ENCODE results near the gene SOX6.
"Not testable (repeated sequence)": the region's sequence is repeated elsewhere in the genome, so short reads cannot be mapped to it uniquely, and the experiment has no call there.

Gene SOX6

DNA sequence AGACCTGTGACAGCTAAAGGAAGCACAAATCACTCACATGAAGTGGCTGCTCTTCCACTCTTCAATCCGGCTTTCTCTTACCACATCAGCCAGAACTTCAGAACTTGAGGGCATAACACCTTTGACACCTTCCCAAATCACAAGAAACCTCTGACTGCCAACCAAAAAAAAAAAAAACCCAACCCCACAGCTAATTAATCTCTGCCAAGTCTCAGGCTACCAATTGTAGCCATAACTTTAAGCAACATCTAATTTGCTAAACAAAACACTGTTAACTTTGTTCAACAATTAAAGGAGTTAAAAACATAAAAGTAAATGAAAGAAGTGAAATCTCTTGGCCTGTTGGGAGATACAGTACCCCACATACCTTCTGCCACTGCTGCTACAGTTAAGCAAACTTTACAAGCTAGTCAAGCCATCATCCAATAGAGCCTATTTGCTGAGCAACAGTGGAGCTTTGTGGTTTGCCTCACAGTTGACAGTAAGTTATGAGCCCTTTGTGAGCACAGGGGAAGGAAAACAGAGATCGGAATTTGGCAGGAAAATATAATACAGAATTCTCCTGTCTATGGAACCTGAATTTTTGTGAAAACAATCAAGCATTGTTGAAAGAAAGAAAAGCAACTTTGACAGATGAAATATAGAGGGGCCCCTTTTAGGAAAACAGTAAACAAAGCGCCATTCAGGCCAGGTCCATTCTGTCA lies at the start of gene SOX6:
SOX6 (minus strand) TSS at position 490 of the 704 bp plus-strand sequence. CDS start 15,298 bp downstream, outside the sequence.
- DNase-seq: no peak

DNA sequence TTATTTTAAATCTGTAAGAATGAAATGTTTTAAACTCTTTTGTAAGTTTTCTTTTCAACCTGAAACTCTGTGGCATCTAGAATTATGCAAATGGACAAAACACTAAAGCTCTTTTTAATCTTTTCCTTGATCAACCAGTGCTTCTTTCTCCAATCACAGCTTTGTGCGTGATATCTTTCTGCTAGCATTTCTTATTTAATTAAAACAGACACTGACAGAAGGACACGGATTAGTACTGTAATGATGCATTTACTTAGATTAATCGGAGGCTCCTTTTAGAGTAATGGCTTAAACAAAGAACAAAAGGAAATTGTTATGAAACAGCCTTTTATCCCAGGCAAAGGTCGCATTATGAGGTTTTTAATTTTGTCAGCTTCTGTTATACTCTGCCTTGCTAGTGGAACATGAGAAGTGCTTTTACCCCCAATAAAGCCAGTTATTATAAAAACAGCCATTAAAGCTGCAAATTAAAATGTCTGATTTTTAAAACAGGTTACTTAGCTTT lies 48.5 kb upstream of the SOX6 start:
- no peak for DNase-seq

DNA sequence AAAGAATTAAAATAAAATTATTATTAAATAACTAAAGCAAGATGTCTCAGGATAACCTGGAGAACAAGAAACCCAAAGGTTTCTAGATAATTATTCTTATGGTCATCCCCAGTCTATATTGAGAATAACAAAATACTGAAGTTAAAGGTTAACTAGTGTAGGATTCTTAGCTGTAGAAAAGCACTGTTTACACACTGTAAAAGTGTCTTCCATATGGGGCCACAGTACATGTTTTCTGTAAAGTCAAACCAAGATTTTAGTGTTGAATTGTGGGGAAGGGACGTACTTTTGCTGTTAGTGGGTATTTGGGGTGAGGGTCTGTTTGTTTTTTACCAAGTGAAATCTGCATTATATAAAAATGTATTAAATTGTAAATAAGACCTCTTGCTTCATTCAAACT lies 47.5 kb upstream of the SOX6 start:
- no peak for DNase-seq

DNA sequence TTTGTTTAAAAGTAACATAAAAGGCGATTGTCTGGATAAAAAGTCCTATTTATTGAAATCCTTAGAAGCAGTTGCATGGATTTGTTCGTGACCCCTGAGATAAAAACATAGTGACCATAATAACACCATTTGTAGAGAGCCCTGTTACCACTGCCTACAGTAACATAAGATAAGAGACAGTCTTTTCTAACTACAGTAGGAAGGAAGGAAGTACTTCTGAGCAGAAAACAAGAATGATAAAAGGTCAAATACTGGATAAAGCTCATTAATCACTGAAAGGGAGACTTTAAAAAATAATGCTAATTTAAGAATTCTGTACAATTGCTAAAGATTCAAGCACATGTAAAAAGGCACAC lies 47.1 kb upstream of the SOX6 start:
- DNase-seq: no peak

DNA sequence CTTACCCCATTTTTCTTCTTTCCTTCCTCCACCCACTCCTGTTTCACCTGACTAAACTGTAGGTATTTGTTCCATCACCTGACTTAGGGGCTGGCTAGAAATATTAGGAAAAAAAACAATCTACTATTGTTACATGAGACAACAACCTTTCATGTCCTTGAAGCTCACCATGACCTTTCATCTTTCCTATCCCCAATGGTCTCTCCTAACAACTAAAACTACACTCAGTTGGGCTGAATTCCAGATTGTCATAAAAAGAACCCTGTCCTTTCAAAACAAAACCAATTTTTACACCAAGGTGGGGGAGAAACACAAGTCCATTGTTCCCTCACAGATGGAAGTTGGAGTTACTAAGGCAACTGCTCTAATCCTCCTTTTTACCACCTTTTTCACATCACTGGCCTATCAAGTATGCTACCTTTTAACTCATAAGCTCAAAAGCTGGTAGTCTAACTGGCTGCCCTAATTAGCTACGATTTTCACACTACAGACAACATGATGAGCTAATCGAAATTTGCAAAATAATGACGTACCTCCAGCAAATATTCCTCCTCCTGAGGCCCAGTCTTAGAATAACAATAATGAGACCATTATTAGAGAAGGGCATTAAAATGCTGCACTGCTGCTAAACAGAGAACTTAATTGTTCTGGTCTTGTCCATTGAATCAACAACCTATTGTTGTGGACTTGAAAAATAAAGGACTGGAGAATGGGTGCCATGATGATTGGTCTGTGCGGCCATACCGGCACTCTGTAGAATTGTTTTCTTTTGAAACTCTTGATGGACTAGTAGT lies 46.5 kb upstream of the SOX6 start:
- DNase-seq: no peak

DNA sequence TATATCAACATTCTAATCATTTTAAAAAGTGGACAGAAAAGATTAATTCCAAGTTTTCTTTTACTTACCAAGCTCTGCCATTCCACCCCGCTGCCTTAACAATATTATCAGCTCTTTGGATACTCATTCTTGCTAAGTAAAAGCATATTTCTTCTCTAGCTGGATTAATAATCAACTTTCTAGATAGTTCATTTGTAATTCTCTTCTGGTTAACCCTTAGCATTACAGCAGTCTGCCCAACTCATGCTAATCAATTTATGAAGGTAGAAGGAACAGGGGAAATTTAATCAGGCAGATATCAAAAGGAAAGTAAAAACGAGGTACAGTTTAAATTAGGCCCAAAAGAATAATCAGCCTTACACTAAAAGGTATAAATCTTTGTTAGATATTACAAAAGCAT lies 41.0 kb upstream of the SOX6 start:
- no peak for DNase-seq

- DNase-seq: no peak
Measured at GRCh38 chr11:16395601-16396000, 39.3 kb upstream of the SOX6 start.

DNA sequence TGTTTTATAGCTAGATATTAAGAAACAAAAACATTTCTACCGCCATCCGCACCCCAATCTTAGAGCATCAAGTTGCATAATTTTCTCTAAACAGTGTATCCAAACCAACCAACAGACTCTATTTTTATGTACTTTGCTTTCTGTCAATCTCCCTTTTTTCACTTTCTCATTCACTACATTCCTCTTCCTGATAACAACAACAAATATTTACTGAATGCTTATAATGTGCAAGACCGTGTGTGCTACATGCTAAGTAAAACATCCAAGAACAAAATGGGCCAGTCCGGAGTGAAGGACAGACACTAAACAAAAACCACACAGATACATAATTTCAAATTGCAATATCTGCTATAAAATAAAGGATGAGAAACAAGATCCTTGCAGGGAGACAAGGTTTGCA lies 38.6 kb upstream of the SOX6 start:
- DNase-seq: no peak

- peak; percentile 42 for DNase-seq
Measured at GRCh38 chr11:16393340-16393739, 37.0 kb upstream of the SOX6 start.

GRCh38 chr11:16392616-16393015 lies 36.3 kb upstream of the SOX6 start:
- no peak for DNase-seq

GRCh38 chr11:16390826-16391225 lies 34.5 kb upstream of the SOX6 start:
- not testable (repeated sequence) for DNase-seq

- no peak for DNase-seq
Measured at GRCh38 chr11:16385099-16385498, 28.8 kb upstream of the SOX6 start.

DNA sequence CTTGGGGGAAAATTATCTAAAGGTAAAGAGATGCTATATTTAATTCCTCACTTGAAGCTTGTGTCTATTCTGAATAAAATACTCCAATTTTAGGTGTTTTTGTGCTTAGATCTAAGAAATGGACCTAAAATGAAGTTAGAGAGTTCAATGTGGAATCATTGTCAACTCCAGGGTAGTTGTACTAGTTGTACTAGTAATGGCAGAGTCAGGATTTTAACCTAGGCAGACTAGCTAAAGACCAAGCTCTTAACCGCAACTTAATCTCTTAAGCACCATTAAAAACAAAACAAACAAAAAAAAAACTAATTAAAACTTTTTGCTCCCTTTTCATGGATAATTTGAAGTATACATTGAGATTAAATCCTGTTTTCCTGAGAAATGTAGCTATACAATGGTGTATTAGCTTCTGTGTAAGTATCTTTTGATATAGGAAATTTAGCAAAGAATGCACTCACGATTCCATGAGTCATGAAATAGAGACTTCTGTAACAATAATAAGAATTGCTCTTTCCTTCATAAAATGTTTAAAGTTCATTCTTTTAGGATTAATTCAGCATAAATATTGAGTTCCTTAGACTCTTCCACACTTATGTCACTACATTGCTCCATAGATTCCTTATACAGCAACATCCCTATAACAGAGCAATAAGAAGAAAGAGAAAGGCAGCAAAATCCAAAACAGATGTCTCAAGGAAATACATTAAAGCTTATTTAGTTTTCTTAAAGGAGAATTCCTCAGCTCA lies 26.5 kb upstream of the SOX6 start:
- DNase-seq: no peak

GRCh38 chr11:16382186-16382585 lies 25.8 kb upstream of the SOX6 start:
- DNase-seq: no peak

DNA sequence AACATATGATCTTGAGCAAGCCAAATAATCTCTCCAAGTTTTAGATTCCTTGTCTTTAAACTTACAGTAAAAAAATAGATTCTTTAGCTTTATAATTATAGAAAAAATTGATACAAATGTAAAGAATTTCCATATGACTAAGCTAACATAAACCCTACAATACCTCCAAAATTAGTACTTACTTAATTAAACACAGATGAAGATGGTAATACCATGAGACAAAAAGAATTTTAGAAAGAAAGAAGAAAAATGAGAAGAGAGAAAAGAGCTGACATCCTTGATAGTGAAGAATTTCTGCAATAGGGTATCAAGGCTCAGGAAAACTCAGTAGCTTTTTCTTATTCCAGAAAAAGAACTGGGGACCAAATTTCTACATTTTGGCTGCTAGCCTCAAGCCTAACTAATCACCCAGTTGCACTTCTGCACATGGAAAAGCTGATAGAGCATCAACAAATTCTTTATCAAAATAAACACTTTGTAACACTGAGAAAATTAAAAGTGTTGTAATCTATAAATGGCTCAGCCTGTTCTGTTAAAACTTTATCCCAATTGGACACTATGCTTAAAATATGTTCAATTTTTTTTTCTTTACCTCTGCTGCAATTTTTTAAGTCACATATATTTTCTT lies 24.7 kb upstream of the SOX6 start:
- no peak for DNase-seq

DNA sequence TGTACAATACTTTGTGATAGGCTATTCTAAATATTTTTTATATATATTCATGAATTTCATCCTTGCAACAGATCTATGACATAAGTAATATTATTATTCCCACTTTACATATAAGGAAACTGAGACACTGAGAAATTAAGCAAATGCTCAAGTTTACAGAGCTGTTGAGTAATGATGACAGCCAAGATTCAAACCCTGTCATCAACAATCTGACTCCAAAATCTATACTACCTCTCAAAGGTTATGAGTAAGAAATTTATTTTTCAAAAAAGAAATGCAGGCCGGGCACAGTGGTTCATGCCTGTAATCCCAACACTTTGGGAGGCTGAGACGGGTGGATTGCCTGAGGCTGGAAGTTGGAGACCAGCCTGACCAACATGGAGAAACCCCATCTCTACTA lies 22.6 kb upstream of the SOX6 start:
- DNase-seq: no peak

GRCh38 chr11:16377746-16378145 lies 21.4 kb upstream of the SOX6 start:
- DNase-seq: no peak

GRCh38 chr11:16375664-16376063 lies 19.3 kb upstream of the SOX6 start:
- not testable (repeated sequence) for DNase-seq

DNA sequence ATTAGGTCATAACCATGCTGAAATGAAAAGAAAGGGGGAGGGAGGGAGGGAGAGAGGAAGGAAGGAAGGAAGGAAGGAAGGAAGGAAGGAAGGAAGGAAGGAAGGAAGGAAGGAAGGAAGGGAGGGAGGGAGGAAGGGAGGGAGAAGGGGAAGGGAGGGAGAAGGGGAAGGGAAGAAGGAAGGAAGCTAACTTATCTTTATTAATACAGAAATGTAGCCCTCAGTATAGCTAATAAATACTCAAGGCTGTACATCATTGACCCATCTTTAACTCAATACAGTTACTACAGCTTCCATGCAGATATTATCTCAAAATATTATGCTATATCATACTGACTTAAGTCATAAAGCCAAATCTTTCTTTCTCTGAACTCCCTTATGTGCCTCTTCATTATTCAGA lies 17.4 kb upstream of the SOX6 start:
- DNase-seq: no peak

DNA sequence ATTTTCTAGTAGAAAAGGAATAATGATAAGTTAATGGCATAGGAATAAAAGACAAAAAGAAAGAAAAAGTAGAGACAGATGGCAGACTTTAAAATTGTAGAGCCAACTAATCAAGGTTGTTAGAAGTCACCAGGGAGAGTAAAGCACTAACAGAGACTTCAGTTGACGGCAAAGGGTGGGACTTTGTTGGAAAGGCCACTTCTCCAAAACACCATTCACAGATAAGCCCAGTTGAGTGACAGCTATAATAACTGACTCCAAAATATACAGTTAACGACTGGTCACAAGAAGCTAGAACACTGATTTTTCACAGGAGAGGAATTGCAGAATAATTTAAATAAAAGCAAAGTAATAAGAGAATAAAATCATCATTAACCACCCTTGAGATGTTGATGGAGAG lies 16.0 kb upstream of the SOX6 start:
- peak; percentile 23 for DNase-seq

DNA sequence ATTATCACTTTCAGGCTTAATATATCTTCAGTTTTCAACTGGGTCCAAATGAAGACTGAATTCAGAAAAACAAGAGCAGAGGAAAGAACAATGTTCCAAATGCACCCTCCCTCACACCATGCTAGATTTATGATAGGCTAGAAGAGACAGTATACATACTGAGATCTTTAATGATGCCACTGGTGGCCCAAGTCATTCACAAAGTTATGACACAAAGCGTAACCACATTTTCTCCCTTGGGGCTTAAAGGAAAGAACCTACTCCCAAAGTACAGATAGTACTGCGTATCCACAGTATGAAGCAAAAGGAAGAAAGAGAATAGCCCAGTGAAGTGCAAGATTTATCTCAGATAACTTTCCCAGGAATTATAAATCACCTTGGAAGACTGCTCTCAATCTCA lies 10.9 kb upstream of the SOX6 start:
- no peak for DNase-seq

DNA sequence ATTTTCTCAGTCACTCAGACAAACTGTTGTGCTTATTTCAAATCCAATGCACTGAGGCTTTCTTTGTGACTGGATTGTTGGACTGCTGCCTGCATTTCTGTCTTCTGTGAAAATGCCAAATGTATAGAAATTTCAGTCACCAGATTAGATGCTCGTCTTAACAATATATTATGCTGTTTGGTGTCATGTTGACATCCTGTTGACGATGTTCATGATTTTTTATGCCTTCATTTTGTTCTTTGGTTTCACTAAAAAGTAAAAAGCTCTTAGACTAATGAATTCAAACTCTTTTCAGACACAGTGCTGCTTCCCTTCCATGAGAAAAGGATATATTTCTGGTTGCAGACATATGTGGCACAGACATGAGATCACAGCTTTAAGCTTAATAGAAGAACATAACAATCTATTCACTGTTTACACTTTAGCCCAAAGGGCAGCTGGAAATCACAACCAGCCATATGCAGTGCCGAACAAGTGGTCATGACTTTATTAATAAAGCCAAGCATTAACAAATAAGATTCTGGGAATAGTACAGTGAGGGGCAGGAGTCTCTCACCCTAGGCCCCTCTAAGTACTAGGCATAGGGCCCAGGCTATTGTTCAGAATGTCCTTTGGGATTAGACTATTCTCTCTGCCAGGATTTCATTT lies 9.4 kb upstream of the SOX6 start:
- DNase-seq: no peak

GRCh38 chr11:16364254-16364653 lies 7.9 kb upstream of the SOX6 start:
- no peak for DNase-seq
